Measurements from ENCODE around the gene DRAXIN. TPM values are rescaled to one million over a fixed set of nuclear protein-coding genes. Genes with fewer than 3 reads are reported as not detected.

DRAXIN gene
- total and polyA plus RNA-seq, 2 donors (not counting 3 experiments of a cell fraction or from before 2014, with no cell fraction given): 0.44 to 3.2 TPM

- dilution Hi-C loops (cut with MboI; ENCODE audit: extremely low pct_ligation_motif_present, low sequenced_read_pairs) (no loop called here), intact Hi-C loops (cut with micrococcal nuclease) (no loop called here)
- no peak overlapping the region for H3K4me3 ChIP-seq (replicated peaks in 1 of 3; ENCODE audit: insufficient read depth in 1 of 3, low read depth in 1 of 3, low read length in 3 of 3)
- H3K9me1 ChIP-seq (replicated peaks; ENCODE audit: control insufficient read depth, extremely low read depth, insufficient read depth, low read length): no peaks in the 10 kb centered on the region
- no peaks in the 10 kb centered on the region for H3K36me3 ChIP-seq (ENCODE audit: control insufficient read depth in 2 of 2, extremely low read depth in 1 of 2, insufficient read depth in 2 of 2, low read length in 2 of 2)
- H3K27ac ChIP-seq (ENCODE audit: insufficient read depth, low read depth, low read length): no peak overlapping the region
- no TSS peak for BruUV-seq (replicated peaks)
- no peaks in the 10 kb centered on the region for H3K27me3 ChIP-seq (ENCODE audit: control insufficient read depth in 2 of 2, insufficient read depth in 2 of 2, low read length in 2 of 2)
- H4K20me1 ChIP-seq (replicated peaks; ENCODE audit: control insufficient read depth, extremely low read depth, insufficient read depth, low read length): no peaks in the 10 kb centered on the region
- TF ChIP-seq POLR2AphosphoS5 (IDR thresholded peaks at IDR 0.05; ENCODE audit: insufficient read depth, low read depth, low read length) (no peak), POLR2A (IDR thresholded peaks at IDR 0.05; ENCODE audit: low read depth, low read length) (no peak), EZH2 (IDR thresholded peaks at IDR 0.05; ENCODE audit: borderline replicate concordance, low read depth, low read length, severe bottlenecking) (no peak), GATA2 (IDR thresholded peaks at IDR 0.05; ENCODE audit: insufficient read depth, insufficient read length, low read depth, low read length) (no peak), FOS (IDR thresholded peaks at IDR 0.05; ENCODE audit: borderline replicate concordance, insufficient read depth, low read length) (no peak), MYC (IDR thresholded peaks at IDR 0.05; ENCODE audit: low read depth, low read length) (no peak), JUN (IDR thresholded peaks at IDR 0.05; ENCODE audit: borderline replicate concordance, insufficient read depth, insufficient read length, low read depth) (no peak), CTCF (IDR thresholded peaks at IDR 0.05; ENCODE audit: extremely low read depth in 1 of 2, insufficient read depth in 1 of 2, low read depth in 1 of 2, low read length in 2 of 2) (no peak)
- TF ChIP-seq, protein P1, sequence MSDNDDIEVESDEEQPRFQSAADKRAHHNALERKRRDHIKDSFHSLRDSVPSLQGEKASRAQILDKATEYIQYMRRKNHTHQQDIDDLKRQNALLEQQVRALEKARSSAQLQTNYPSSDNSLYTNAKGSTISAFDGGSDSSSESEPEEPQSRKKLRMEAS (IDR thresholded peaks at IDR 0.05; ENCODE audit: insufficient read depth, insufficient read length): no peak
- DNase-seq (ENCODE audit: low read depth, low spot score) (no peak), FAIRE-seq (no peak)
- H3K9ac ChIP-seq (replicated peaks; ENCODE audit: extremely low read depth, insufficient read depth, low read length): no peak overlapping the region
- no peaks in the 10 kb centered on the region for H3K79me2 ChIP-seq (ENCODE audit: control insufficient read depth, insufficient read depth, low read length)
- H3K9me3 ChIP-seq (replicated peaks; ENCODE audit: control insufficient read depth, insufficient read depth, low read length): no peaks in the 10 kb centered on the region
- no peak overlapping the region for H2AFZ ChIP-seq (ENCODE audit: low read depth, low read length)
- peaks cover 3% of the 10 kb centered on the region for H3K4me1 ChIP-seq (ENCODE audit: control insufficient read depth, extremely low read depth, insufficient read depth, low read length)
- ChIA-PET CTCF (interaction anchor here (1.0 to 1.4 kb wide), 4 partner anchors 14 to 79 kb away, joined by 3 to 5 read pairs (median 4); no protein-coding TSS in a partner anchor), POLR2A (interaction anchor here (0.6 kb wide), 1 partner anchor 385 kb away, joined by 4 read pairs; no protein-coding TSS in a partner anchor)
- H3K4me2 ChIP-seq (ENCODE audit: insufficient read depth, low read length): no peak overlapping the region
Measured at GRCh38 chr1:11657654-11658053, 33.9 kb upstream of the DRAXIN start.
